22Rv1 (cell line): ENCODE results near the gene SPIN4.
"Not testable (repeated sequence)": the region's sequence is repeated elsewhere in the genome, so short reads cannot be mapped to it uniquely, and the experiment has no call there.

ENCODE experiments used
- CTCF ChIP-seq: fragments of 450-650 bp; IDR thresholded peaks from 2 replicates; pipeline ENCODE4 v1.5.1; 2017; ENCODE audit warnings: mild to moderate bottlenecking
- ZFX ChIP-seq: fragments of 450-650 bp; IDR thresholded peaks from 2 replicates; pipeline ENCODE4 v1.6.1; 2017; ENCODE audit warnings: antibody characterized with exemption, borderline replicate concordance

- not testable (repeated sequence) for TF ChIP-seq CTCF, ZFX
Measured at GRCh38 chrX:63373012-63373411, 21.9 kb upstream of the SPIN4 start.
